BJ (cell line): Measurements from ENCODE around the gene LRIG1. TPM values are rescaled to one million over a fixed set of nuclear protein-coding genes. Genes with fewer than 3 reads are reported as not detected.

Source experiments
- CTCF ChIA-PET: fragments of 350-600 bp; formaldehyde crosslinking; extraction: SDS; loops from one replicate; lab custom pipeline; 2021; ENCODE audit warnings: antibody characterized with exemption, inconsistent platforms; lab: Yijun Ruan, JAX
- POLR2A ChIA-PET: fragments of 300-600 bp; sonication (Branson Sonifier 250); formaldehyde crosslinking; extraction: SDS; loops from one replicate; lab custom pipeline; 2021; ENCODE audit warnings: antibody characterized with exemption; lab: Charles Lee
- DNase-seq: peaks from one replicate; pipeline ENCODE4 v3.0.0-alpha.2; 2011; ENCODE audit warnings: low read depth
- H3K27me3 ChIP-seq: 2 replicates; pipeline ENCODE4 v1.6.0; 2011; ENCODE audit warnings: low read length; ENCODE audit not compliant: control insufficient read depth, insufficient read depth
- H3K36me3 ChIP-seq: 2 replicates; pipeline ENCODE4 v1.5.1; 2011; ENCODE audit warnings: low read length; ENCODE audit not compliant: control insufficient read depth, insufficient read depth
- H3K4me3 ChIP-seq: 2 replicates; pipeline ENCODE4 v1.5.1; 2011; ENCODE audit warnings: low read depth, mild to moderate bottlenecking, control low read depth, low read length
- polyA plus RNA-seq: library from polyadenylated mRNA; depleted of rRNA; stranded (reverse); fragments of >200 nt; gene quantifications from 2 replicates; pipeline ENCODE4 v1.2.3, GENCODE V29; 2011
- TF ChIP-seq, protein P1 (sequence below): IDR thresholded peaks from 2 replicates; pipeline ENCODE4 v1.5.1; 2011; ENCODE audit warnings: low read depth, mild to moderate bottlenecking, control low read depth, inconsistent platforms, low read length, moderate library complexity; ENCODE audit not compliant: insufficient read depth

The LRIG1 gene
- polyA plus RNA-seq, 1 experiment = 13.0 TPM

DNA sequence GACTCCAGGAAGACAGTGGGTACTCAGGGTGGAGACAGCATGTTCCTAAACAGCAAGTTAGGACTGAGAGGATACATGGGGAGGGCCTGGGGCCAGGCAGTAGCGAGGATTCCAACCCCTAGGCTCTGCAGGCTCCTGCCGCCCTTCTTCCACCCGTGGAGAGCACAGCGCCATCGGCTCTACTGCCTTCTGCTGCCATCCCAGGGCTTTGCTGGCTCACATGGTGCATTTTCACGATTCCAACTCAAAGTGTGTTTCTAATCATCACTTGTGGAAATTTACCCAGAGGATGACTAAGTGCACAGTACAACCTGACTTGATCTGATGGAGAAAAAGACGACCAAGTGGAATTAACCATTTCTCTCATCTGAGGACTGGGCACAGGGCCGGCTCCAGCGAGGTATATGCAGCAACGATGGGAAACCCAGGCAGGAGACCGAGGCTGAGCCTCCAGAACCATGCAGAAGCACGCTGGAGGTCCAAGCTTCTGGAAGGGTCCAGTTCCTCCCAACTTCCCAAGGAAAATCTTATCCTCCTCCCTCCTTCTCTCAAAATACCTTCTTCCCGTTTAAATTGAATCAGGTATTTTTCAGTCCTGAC lies 104.6 kb downstream of the LRIG1 start:
- Histone ChIP-seq H3K27me3 (no peaks in the 10 kb centered on the region), H3K36me3 (no peaks in the 10 kb centered on the region; the same call in none of the 2 replicates), H3K4me3 (no peak overlapping the region)
- DNase-seq = no peak
- ChIA-PET CTCF (interaction anchor here (1.6 to 3.4 kb wide), 2 partner anchors 11 to 419 kb away, joined by 3 to 15 read pairs; no protein-coding TSS in a partner anchor), POLR2A (no interaction called here)
- TF ChIP-seq, protein P1, sequence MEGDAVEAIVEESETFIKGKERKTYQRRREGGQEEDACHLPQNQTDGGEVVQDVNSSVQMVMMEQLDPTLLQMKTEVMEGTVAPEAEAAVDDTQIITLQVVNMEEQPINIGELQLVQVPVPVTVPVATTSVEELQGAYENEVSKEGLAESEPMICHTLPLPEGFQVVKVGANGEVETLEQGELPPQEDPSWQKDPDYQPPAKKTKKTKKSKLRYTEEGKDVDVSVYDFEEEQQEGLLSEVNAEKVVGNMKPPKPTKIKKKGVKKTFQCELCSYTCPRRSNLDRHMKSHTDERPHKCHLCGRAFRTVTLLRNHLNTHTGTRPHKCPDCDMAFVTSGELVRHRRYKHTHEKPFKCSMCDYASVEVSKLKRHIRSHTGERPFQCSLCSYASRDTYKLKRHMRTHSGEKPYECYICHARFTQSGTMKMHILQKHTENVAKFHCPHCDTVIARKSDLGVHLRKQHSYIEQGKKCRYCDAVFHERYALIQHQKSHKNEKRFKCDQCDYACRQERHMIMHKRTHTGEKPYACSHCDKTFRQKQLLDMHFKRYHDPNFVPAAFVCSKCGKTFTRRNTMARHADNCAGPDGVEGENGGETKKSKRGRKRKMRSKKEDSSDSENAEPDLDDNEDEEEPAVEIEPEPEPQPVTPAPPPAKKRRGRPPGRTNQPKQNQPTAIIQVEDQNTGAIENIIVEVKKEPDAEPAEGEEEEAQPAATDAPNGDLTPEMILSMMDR = no peak

DNA sequence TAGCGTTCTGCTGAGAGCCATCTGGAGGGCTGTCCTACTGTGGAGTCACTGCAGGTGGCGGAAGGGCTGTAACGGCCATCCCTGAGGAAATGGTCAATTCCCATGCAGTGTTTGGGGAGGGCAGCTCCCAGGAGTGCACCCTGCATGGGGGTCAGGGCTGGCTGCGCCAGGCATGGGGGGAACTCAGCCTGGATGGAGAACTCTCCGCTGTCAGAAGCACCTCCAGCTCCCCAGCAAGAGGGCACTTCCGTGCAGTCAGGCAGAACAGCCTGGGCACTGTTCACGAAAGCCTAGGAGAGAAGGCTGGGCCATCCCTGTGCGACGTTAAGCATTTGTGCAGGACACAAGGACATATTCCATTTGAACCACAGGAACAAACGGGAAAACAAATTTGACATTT lies 105.2 kb downstream of the LRIG1 start:
- TF ChIP-seq, protein P1 = no peak
- POLR2A ChIA-PET = no interaction called here
- no peaks in the 10 kb centered on the region for H3K27me3 ChIP-seq
- no peaks in the 10 kb centered on the region; the same call in none of the 2 replicates for H3K36me3 ChIP-seq
- CTCF ChIA-PET = interaction anchor here (2.4 kb wide), 1 partner anchor 18 kb away, joined by 13 read pairs; no protein-coding TSS in a partner anchor
- no peak overlapping the region for H3K4me3 ChIP-seq
- DNase-seq = no peak

DNA sequence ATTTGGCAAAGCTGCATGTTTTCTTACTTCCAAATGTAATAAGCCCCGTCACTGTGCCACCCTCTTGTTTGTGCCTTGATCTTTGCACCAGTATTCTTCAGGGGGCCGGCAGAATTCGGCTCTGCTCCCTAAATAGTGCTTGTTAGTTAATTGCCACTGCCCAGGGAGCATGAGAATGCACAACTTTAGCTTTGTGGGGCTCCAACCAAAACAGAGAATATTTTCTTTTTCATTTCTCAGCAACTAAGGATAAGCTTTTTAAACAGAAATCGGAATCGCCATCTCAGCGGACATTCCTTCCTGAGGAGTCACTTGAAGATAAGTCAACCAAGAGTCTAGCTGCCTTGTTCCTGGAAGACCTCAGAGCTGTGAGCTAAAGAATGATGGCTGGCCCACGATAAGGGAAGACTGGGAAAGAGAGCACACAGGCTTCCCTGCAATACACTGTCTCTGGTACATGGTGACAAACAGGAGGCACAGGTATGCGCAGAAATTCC lies 106.0 kb downstream of the LRIG1 start:
- H3K27me3 ChIP-seq = no peaks in the 10 kb centered on the region
- TF ChIP-seq, protein P1 = no peak
- ChIA-PET CTCF (interaction anchor here (0.9 to 2.4 kb wide), 3 partner anchors 9 to 17 kb away, joined by 3 to 13 read pairs (median 4); no protein-coding TSS in a partner anchor), POLR2A (no interaction called here)
- DNase-seq = no peak
- H3K4me3 ChIP-seq = no peak overlapping the region
- H3K36me3 ChIP-seq = no peaks in the 10 kb centered on the region; the same call in none of the 2 replicates

DNA sequence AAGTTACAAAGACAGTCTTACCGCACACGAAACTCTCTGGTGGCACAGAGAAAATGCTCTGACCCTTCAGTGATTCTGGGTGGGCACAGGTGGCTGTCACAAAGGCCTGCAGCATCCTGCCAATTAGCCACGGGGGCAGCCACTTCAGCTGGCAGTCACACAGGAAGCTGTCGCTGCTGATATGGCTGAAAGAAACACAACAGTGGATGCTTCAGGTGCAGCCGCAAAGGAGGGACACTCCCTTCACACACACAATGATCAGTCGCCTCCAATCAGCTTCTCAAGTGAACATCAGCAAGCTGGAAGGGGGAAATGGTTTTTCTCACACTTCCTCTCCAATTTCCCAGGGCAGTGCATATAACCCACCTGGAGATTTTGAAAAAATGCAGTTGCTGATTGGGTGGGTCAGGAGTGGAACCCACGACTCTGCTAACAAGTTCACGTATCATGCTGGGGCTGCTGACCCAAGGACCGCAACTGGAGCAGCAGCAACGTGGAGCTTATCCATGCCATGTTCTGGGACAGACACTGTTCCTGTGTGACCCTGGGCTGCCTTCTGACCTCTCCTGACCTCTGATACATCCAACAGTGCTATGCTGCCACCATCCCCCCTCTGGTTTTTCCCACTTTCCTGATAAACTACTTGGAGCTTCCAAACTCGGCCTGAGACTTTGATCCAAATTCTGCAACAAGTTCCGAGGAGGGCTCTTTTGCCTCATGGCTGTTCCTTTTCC lies 106.6 kb downstream of the LRIG1 start:
- no peak overlapping the region for H3K4me3 ChIP-seq
- no peak for DNase-seq
- no peaks in the 10 kb centered on the region; the same call in none of the 2 replicates for H3K36me3 ChIP-seq
- CTCF ChIA-PET = interaction anchor here (0.9 to 2.4 kb wide), 3 partner anchors 8 to 16 kb away, joined by 3 to 13 read pairs (median 4); no protein-coding TSS in a partner anchor
- POLR2A ChIA-PET = no interaction called here
- TF ChIP-seq, protein P1 = no peak
- no peaks in the 10 kb centered on the region for H3K27me3 ChIP-seq
